Pancreas (tissue), 10 donors: ENCODE results near the gene BLVRB. TPM values are rescaled to one million over a fixed set of nuclear protein-coding genes. Genes with fewer than 3 reads are reported as not detected.
"Not testable (repeated sequence)": the region's sequence is repeated elsewhere in the genome, so short reads cannot be mapped to it uniquely, and the experiment has no call there.

Experiments used
- ATAC-seq, 4 donors: fragments of 200-7000 bp; cut with Tn5 transposase; one replicate each; pipeline versions ENCODE4 v1.8.0 to v1.9.1; 2020; ENCODE audit warnings: mild to moderate bottlenecking in 4 of 4, moderate library complexity in 4 of 4
- DNase-seq, 6 donors: peaks; one replicate each; pipeline ENCODE4 v3.0.0-alpha.2; 2020
- FAIRE-seq: peaks from 2 replicates; lab custom pipeline; 2012; peaks lifted over from hg19 to GRCh38; lab: Jason Lieb, UNC
- H3K27ac ChIP-seq, 4 donors: fragments of 200-600 bp; sonication (generic); 1 replicate in 3 of 4; 2 replicates in 1 of 4; pipeline versions ENCODE4 v1.5.0 to v1.8.0; 2020
- H3K27me3 ChIP-seq, 4 donors: fragments of 200-600 bp; one replicate each; pipeline ENCODE4 v1.8.0; 2021
- H3K36me3 ChIP-seq, 3 donors: fragments of 200-600 bp; sonication (generic) in 1 of 3; one replicate each; pipeline versions ENCODE4 v1.5.0 to v1.8.0; 2020 to 2021
- H3K4me1 ChIP-seq, 3 donors: fragments of 200-600 bp; one replicate each; pipeline ENCODE4 v1.8.0; 2021
- H3K4me3 ChIP-seq, 4 donors: fragments of 200-600 bp; sonication (generic) in 2 of 4; one replicate each; pipeline versions ENCODE4 v1.5.0 to v1.8.0; 2020 to 2021
- H3K9me3 ChIP-seq, 4 donors: fragments of 200-600 bp; one replicate each; pipeline ENCODE4 v1.8.0; 2021
- CTCF ChIP-seq, 4 donors: fragments of 200-600 bp; sonication (generic) in 3 of 4; IDR thresholded peaks; one replicate each; pipeline versions ENCODE4 v1.5.0 to v1.8.0; 2021; ENCODE audit warnings: antibody characterized with exemption in 4 of 4
- WGBS, 2 donors: extraction: QIAGEN DNeasy Blood & Tissue Kit; methylation state at CpG; one replicate each; pipeline ENCODE4 v1.1.7; 2013; 5-methylcytosine and 5-hydroxymethylcytosine counted together
- intact Hi-C, 3 donors: fragments of 100-400 bp; cut with DNase I; formaldehyde crosslinking; loops; one replicate each; pipeline versions ENCODE4 v1.11.1 to v1.14.2; 2022
- polyA plus RNA-seq, 2 donors: library from polyadenylated mRNA; stranded (reverse); fragments of 200-250 nt; gene quantifications; one replicate each; pipeline ENCODE4 v1.2.3, GENCODE V29; 2013
- total RNA-seq, 6 donors: library from RNA; stranded (reverse); fragmentation: NEBNext Ultra II Directional in 4 of 6; extraction: Animal tissue kit (Norgen Biotek cat#: 25700) in 4 of 6; gene quantifications; one replicate each; pipeline versions ENCODE4 v1.2.1 to v1.2.4, GENCODE V29; 2021 to 2023
- donor health status: healthy with polysubstance abuse.
- donor health status: DM: no; HTN: no; CAD: no; lungs with moderate emphysema.
- donor health status: DM: no; HTN: no; CAD: no.
- donor health status: control.
- donor health status: control.
- donor health status: Bipolar disorder and iron deficiency.
- donor health status: DM: yes; HTN: yes; CAD: no.
- donor health status: DM: no; HTN: no; CAD: no.
- donor health status: DM: no; HTN: no; CAD: no.
- donor health status: DM: yes; HTN: yes; CAD: no.

Gene BLVRB
- total and polyA plus RNA-seq, 8 donors, result 24.1 to 49.4 (median 37.4) TPM

- Histone ChIP-seq H3K36me3 (no peaks in the 10 kb centered on the region), H3K4me3 (no peak overlapping the region), H3K27me3 (no peaks in the 10 kb centered on the region), H3K4me1 (no peaks in the 10 kb centered on the region), H3K9me3 (no peaks in the 10 kb centered on the region), H3K27ac (no peak overlapping the region)
- FAIRE-seq (no peak), ATAC-seq (no peak), DNase-seq (no peak)
- TF ChIP-seq CTCF (IDR thresholded peaks at IDR 0.05), result no peak
- 75 to 81% methylated on average over 4 of the region's 4 CpGs for WGBS, 2 donors
- intact Hi-C loops, result no loop called here
Observed at GRCh38 chr19:40501599-40501998, 36.1 kb upstream of the BLVRB start.

- intact Hi-C loops, FAIRE-seq, H3K27me3 ChIP-seq, H3K4me1 ChIP-seq, H3K9me3 ChIP-seq, H3K27ac ChIP-seq, ATAC-seq, H3K36me3 ChIP-seq, DNase-seq, H3K4me3 ChIP-seq: not testable (repeated sequence)
- 77 to 85% methylated on average over 8 of the region's 8 CpGs for WGBS, 2 donors
Observed at GRCh38 chr19:40500678-40501530, 35.4 kb upstream of the BLVRB start.

GRCh38 chr19:40499320-40499719 lies 33.8 kb upstream of the BLVRB start:
- intact Hi-C loops, result no loop called here
- Histone ChIP-seq H3K27ac (no peak overlapping the region), H3K4me3 (no peak overlapping the region), H3K4me1 (no peaks in the 10 kb centered on the region), H3K9me3 (no peaks in the 10 kb centered on the region), H3K27me3 (no peaks in the 10 kb centered on the region), H3K36me3 (no peaks in the 10 kb centered on the region)
- DNase-seq (no peak), ATAC-seq (no peak), FAIRE-seq (no peak)
- TF ChIP-seq CTCF (IDR thresholded peaks at IDR 0.05), result no peak
- WGBS, 2 donors, result 79 to 90% methylated on average over 5 of the region's 5 CpGs

GRCh38 chr19:40497214-40497613 lies 31.7 kb upstream of the BLVRB start:
- no peaks in the 10 kb centered on the region for H3K27me3 ChIP-seq
- no peaks in the 10 kb centered on the region for H3K9me3 ChIP-seq
- intact Hi-C loops, result no loop called here
- H3K4me3 ChIP-seq, result no peak overlapping the region
- no peak for DNase-seq
- 79 to 89% methylated on average over 12 of the region's 12 CpGs for WGBS, 2 donors
- FAIRE-seq, result no peak
- H3K4me1 ChIP-seq, result no peaks in the 10 kb centered on the region
- TF ChIP-seq CTCF (IDR thresholded peaks at IDR 0.05), result no peak
- no peaks in the 10 kb centered on the region for H3K36me3 ChIP-seq
- ATAC-seq, result no peak
- H3K27ac ChIP-seq, result no peak overlapping the region

GRCh38 chr19:40494191-40494838 lies 28.8 kb upstream of the BLVRB start:
- TF ChIP-seq CTCF (IDR thresholded peaks at IDR 0.05), result no peak
- 61 to 65% methylated on average over 1 of the region's 1 CpG for WGBS, 2 donors
- Histone ChIP-seq H3K27ac (no peak overlapping the region), H3K9me3 (no peaks in the 10 kb centered on the region), H3K36me3 (no peaks in the 10 kb centered on the region), H3K4me1 (no peaks in the 10 kb centered on the region), H3K27me3 (no peaks in the 10 kb centered on the region), H3K4me3 (no peak overlapping the region)
- intact Hi-C loops, result no loop called here
- DNase-seq, result no peak
- no peak for FAIRE-seq
- no peak for ATAC-seq
